Activated CD8-positive, alpha-beta T cell treated with anti-CD3 and anti-CD28 coated beads for 36 hours (primary cell): ENCODE measurements around the gene S100A1. TPM values are rescaled to one million over a fixed set of nuclear protein-coding genes. Genes with fewer than 3 reads are reported as not detected.
"Not testable (repeated sequence)": the region's sequence is repeated elsewhere in the genome, so short reads cannot be mapped to it uniquely, and the experiment has no call there.

Experiments used
- ATAC-seq: fragments of 200-7000 bp; cut with Tn5 transposase; one replicate; pipeline ENCODE4 v1.10.0; 2021; ENCODE audit warnings: mild to moderate bottlenecking, moderate library complexity
- CTCF ChIA-PET: fragments of 350-600 bp; sonication (Branson Sonifier 250); formaldehyde crosslinking; loops from one replicate; lab custom pipeline; 2021; ENCODE audit warnings: antibody characterized with exemption; lab: Charles Lee
- POLR2A ChIA-PET: fragments of 350-600 bp; sonication (Branson Sonifier 250); formaldehyde crosslinking; loops from one replicate; lab custom pipeline; 2021; ENCODE audit warnings: antibody characterized with exemption; lab: Charles Lee
- DNase-seq: peaks from one replicate; pipeline ENCODE4 v3.0.0-alpha.2; 2020
- H3K27ac Mint-ChIP-seq: one replicate; pipeline ENCODE4 v1.8.0; 2021; ENCODE audit warnings: mild to moderate bottlenecking, mixed read lengths
- H3K27me3 Mint-ChIP-seq: one replicate; pipeline ENCODE4 v1.8.0; 2021; ENCODE audit warnings: mixed read lengths
- H3K36me3 Mint-ChIP-seq: one replicate; pipeline ENCODE4 v1.8.0; 2021; ENCODE audit warnings: low read depth, mixed read lengths
- H3K4me1 Mint-ChIP-seq: one replicate; pipeline ENCODE4 v1.8.0; 2021; ENCODE audit warnings: low read depth, mixed read lengths
- H3K4me3 Mint-ChIP-seq: one replicate; pipeline ENCODE4 v1.8.0; 2021; ENCODE audit warnings: mild to moderate bottlenecking, moderate library complexity, mixed read lengths
- H3K9me3 Mint-ChIP-seq: one replicate; pipeline ENCODE4 v1.8.0; 2021; ENCODE audit warnings: mixed read lengths
- CTCF ChIP-seq: fragments of 200-600 bp; IDR thresholded peaks from one replicate; pipeline ENCODE4 v1.8.0; 2022; ENCODE audit warnings: antibody characterized with exemption, mild to moderate bottlenecking
- intact Hi-C: fragments of 100-400 bp; cut with micrococcal nuclease; formaldehyde crosslinking; loops from one replicate; pipeline ENCODE4 v1.10.0; 2022
- total RNA-seq, 2 experiments: library from RNA; stranded (reverse); gene quantifications; one replicate each; pipeline ENCODE4 v1.2.3, GENCODE V29; 2021

Gene S100A1
- total RNA-seq, 2 experiments from 2014 or later, result not detected

GRCh38 chr1:153661111-153661708, 33.0 kb downstream of the S100A1 start:
- H3K36me3 Mint-ChIP-seq, result peaks cover 47% of the 10 kb centered on the region
- ChIA-PET POLR2A (interaction anchor here (0.7 to 5.6 kb wide), 11 partner anchors 8 to 140 kb away, joined by 3 to 44 read pairs (median 5); partner anchors contain the start of genes ILF2 and S100A1), CTCF (interaction anchor here (0.8 to 1.2 kb wide), 2 partner anchors 94 to 151 kb away, joined by 3 to 4 read pairs; no protein-coding TSS in a partner anchor)
- peak overlapping the region; percentile 60 for H3K27ac Mint-ChIP-seq
- peaks cover 12% of the 10 kb centered on the region for H3K4me1 Mint-ChIP-seq
- H3K27me3 Mint-ChIP-seq, result no peaks in the 10 kb centered on the region
- ATAC-seq, result no peak
- no peaks in the 10 kb centered on the region for H3K9me3 Mint-ChIP-seq
- no peak for DNase-seq
- intact Hi-C loops, result no loop called here
- TF ChIP-seq CTCF, result no peak
- H3K4me3 Mint-ChIP-seq, result peak overlapping the region; percentile 29

- no peak for TF ChIP-seq CTCF
- CTCF ChIA-PET, result interaction anchor here (1.2 kb wide), 1 partner anchor 152 kb away, joined by 4 read pairs; no protein-coding TSS in a partner anchor
- intact Hi-C loops, result no loop called here
- ATAC-seq (no peak), DNase-seq (no peak)
- Mint-ChIP-seq H3K27ac (peak overlapping the region; percentile 60), H3K4me1 (peaks cover 13% of the 10 kb centered on the region), H3K9me3 (no peaks in the 10 kb centered on the region), H3K27me3 (no peaks in the 10 kb centered on the region), H3K36me3 (peaks cover 55% of the 10 kb centered on the region), H3K4me3 (no peak overlapping the region)
- POLR2A ChIA-PET, result interaction anchor here (1.0 to 5.6 kb wide), 6 partner anchors 12 to 118 kb away, joined by 3 to 44 read pairs (median 4); no protein-coding TSS in a partner anchor
Measured at GRCh38 chr1:153662269-153662668, 34.0 kb downstream of the S100A1 start.

GRCh38 chr1:153663211-153663610, 35.0 kb downstream of the S100A1 start:
- Mint-ChIP-seq H3K27me3 (no peaks in the 10 kb centered on the region), H3K4me1 (peaks cover 22% of the 10 kb centered on the region), H3K9me3 (no peaks in the 10 kb centered on the region), H3K36me3 (peaks cover 64% of the 10 kb centered on the region), H3K4me3 (no peak overlapping the region), H3K27ac (no peak overlapping the region)
- intact Hi-C loops, result no loop called here
- ChIA-PET CTCF (no interaction called here), POLR2A (interaction anchor here (1.0 to 5.6 kb wide), 4 partner anchors 10 to 69 kb away, joined by 3 to 44 read pairs (median 3); no protein-coding TSS in a partner anchor)
- TF ChIP-seq CTCF, result no peak
- no peak for ATAC-seq
- no peak for DNase-seq

GRCh38 chr1:153667439-153667838, 39.2 kb downstream of the S100A1 start:
- POLR2A ChIA-PET, result interaction anchor here (0.7 to 2.1 kb wide), 14 partner anchors 8 to 1668 kb away, joined by 3 to 12 read pairs (median 4); partner anchors contain the start of gene SNAPIN
- Mint-ChIP-seq H3K4me1 (peaks cover 23% of the 10 kb centered on the region), H3K4me3 (no peak overlapping the region), H3K9me3 (no peaks in the 10 kb centered on the region), H3K36me3 (peaks cover 71% of the 10 kb centered on the region), H3K27ac (peak overlapping the region; percentile 78), H3K27me3 (no peaks in the 10 kb centered on the region)
- DNase-seq (no peak), ATAC-seq (no peak)
- no peak for TF ChIP-seq CTCF
- intact Hi-C loops, result no loop called here
- CTCF ChIA-PET, result interaction anchor here (0.7 to 1.3 kb wide), 4 partner anchors 10 to 95 kb away, joined by 3 read pairs; no protein-coding TSS in a partner anchor

- intact Hi-C loops, ATAC-seq, H3K9me3 Mint-ChIP-seq, H3K4me3 Mint-ChIP-seq, H3K27me3 Mint-ChIP-seq, DNase-seq: not testable (repeated sequence)
- peak overlapping the region; percentile 78 for H3K27ac Mint-ChIP-seq
- peaks cover 61% of the 10 kb centered on the region for H3K36me3 Mint-ChIP-seq
- ChIA-PET POLR2A (interaction anchor here (0.6 to 2.1 kb wide), 6 partner anchors 8 to 324 kb away, joined by 3 to 12 read pairs (median 6); partner anchors contain the start of gene SNAPIN), CTCF (interaction anchor here (0.8 to 1.0 kb wide), 2 partner anchors 9 to 10 kb away, joined by 3 read pairs; partner anchors contain the start of gene SNAPIN)
- peaks cover 26% of the 10 kb centered on the region for H3K4me1 Mint-ChIP-seq
Measured at GRCh38 chr1:153668672-153669071, 40.4 kb downstream of the S100A1 start.
